SK-MEL-5 (cell line): ENCODE results near the gene THRB. TPM values are rescaled to one million over a fixed set of nuclear protein-coding genes. Genes with fewer than 3 reads are reported as not detected.

Source experiments
- DNase-seq: peaks from one replicate; pipeline ENCODE4 v3.0.0-alpha.2; 2016; ENCODE audit warnings: low read depth, low spot score
- in situ Hi-C: cut with HindIII; loops from 2 replicates; pipeline ENCODE4 v1.10.0; 2016; ENCODE audit warnings: low sequenced_read_pairs, high pct_unique_total_duplicates, low pct_unique_long_range_greater_than_20kb
- total RNA-seq: library from RNA; depleted of rRNA; stranded (reverse); fragments of >200 nt; shearing (Covaris generic); gene quantifications from 2 replicates; pipeline ENCODE4 v1.2.3, GENCODE V29; 2014

The THRB gene
- total RNA-seq, 1 experiment from 2014 or later = 0.16 TPM

GRCh38 chr3:24320601-24321000 lies 174.0 kb downstream of the THRB start:
- DNase-seq = no peak
- in situ Hi-C loops = no loop called here

- in situ Hi-C loops = no loop called here
- no peak for DNase-seq
Observed at GRCh38 chr3:24318677-24319287, 175.9 kb downstream of the THRB start.

- no peak for DNase-seq
- in situ Hi-C loops = no loop called here
Observed at GRCh38 chr3:24316887-24317383, 177.7 kb downstream of the THRB start.

- in situ Hi-C loops = no loop called here
- no peak for DNase-seq
Observed at GRCh38 chr3:24315971-24316370, 178.7 kb downstream of the THRB start.

- in situ Hi-C loops = no loop called here
- no peak for DNase-seq
Observed at GRCh38 chr3:24315356-24315755, 179.3 kb downstream of the THRB start.

- no peak for DNase-seq
- in situ Hi-C loops = no loop called here
Observed at GRCh38 chr3:24311881-24312280, 182.8 kb downstream of the THRB start.

GRCh38 chr3:24310887-24311286 lies 183.8 kb downstream of the THRB start:
- in situ Hi-C loops = no loop called here
- no peak for DNase-seq

- in situ Hi-C loops = no loop called here
- DNase-seq = no peak
Observed at GRCh38 chr3:24306518-24306917, 188.1 kb downstream of the THRB start.

GRCh38 chr3:24305795-24306467 lies 188.7 kb downstream of the THRB start:
- in situ Hi-C loops = no loop called here
- DNase-seq = no peak

GRCh38 chr3:24303057-24303754 lies 191.4 kb downstream of the THRB start:
- in situ Hi-C loops = no loop called here
- no peak for DNase-seq

- no peak for DNase-seq
Observed at GRCh38 chr3:24302396-24302795, 192.3 kb downstream of the THRB start.

GRCh38 chr3:24300949-24301348 lies 193.7 kb downstream of the THRB start:
- in situ Hi-C loops = no loop called here
- DNase-seq = no peak

More at GRCh38 chr3:24302396-24302795, 192.3 kb downstream of the THRB start:
- in situ Hi-C loops = no loop called here

GRCh38 chr3:24299806-24300626 lies 194.6 kb downstream of the THRB start:
- peak; percentile 1 for DNase-seq
- in situ Hi-C loops = no loop called here

- in situ Hi-C loops = no loop called here
- peak; percentile 57 for DNase-seq
Observed at GRCh38 chr3:24299246-24299805, 195.3 kb downstream of the THRB start.

GRCh38 chr3:24296441-24297205 lies 198.0 kb downstream of the THRB start:
- DNase-seq = peak; percentile 96
- in situ Hi-C loops = no loop called here

- in situ Hi-C loops = no loop called here
- no peak for DNase-seq
Observed at GRCh38 chr3:24294150-24294549, 200.5 kb downstream of the THRB start.

GRCh38 chr3:24291646-24292045 lies 203.0 kb downstream of the THRB start:
- in situ Hi-C loops = no loop called here
- DNase-seq = no peak
